Spleen (tissue), 11 donors: ENCODE measurements around the gene AKR1C2. TPM values are rescaled to one million over a fixed set of nuclear protein-coding genes. Genes with fewer than 3 reads are reported as not detected.
"Not testable (repeated sequence)": the region's sequence is repeated elsewhere in the genome, so short reads cannot be mapped to it uniquely, and the experiment has no call there.

Experiments used
- DNase-seq: peaks from one replicate; pipeline ENCODE4 v3.0.0-alpha.2; 2020
- H3K27ac ChIP-seq, 8 donors: fragments of 200-600 bp; sonication (generic) in 7 of 8; 1 replicate in 4 of 8; 2 replicates in 4 of 8; pipeline versions ENCODE4 v1.5.0 to v1.8.0; 2016 to 2021; ENCODE audit warnings: inconsistent platforms in 4 of 8, mild to moderate bottlenecking in 4 of 8, moderate library complexity in 1 of 8
- H3K27me3 ChIP-seq, 7 donors: fragments of 200-600 bp; sonication (generic) in 6 of 7; replicated peaks in 1 of 7; 1 replicate in 4 of 7; 2 replicates in 3 of 7; pipeline versions ENCODE4 v1.5.0 to v1.8.0; 2016 to 2021; ENCODE audit warnings: inconsistent platforms in 3 of 7, mild to moderate bottlenecking in 1 of 7
- H3K36me3 ChIP-seq, 6 donors: fragments of 200-600 bp; sonication (generic) in 5 of 6; 1 replicate in 4 of 6; 2 replicates in 2 of 6; pipeline versions ENCODE4 v1.5.0 to v1.8.0; 2016 to 2021; ENCODE audit warnings: inconsistent platforms in 2 of 6
- H3K4me1 ChIP-seq, 6 donors: fragments of 200-600 bp; sonication (generic) in 5 of 6; 1 replicate in 3 of 6; 2 replicates in 3 of 6; pipeline versions ENCODE4 v1.5.0 to v1.8.0; 2016 to 2021; ENCODE audit warnings: inconsistent platforms in 3 of 6
- H3K4me3 ChIP-seq, 8 donors: fragments of 200-600 bp; sonication (generic) in 7 of 8; 1 replicate in 4 of 8; 2 replicates in 4 of 8; pipeline versions ENCODE4 v1.5.0 to v1.8.0; 2016 to 2021; ENCODE audit warnings: inconsistent platforms in 4 of 8, mild to moderate bottlenecking in 4 of 8, moderate library complexity in 2 of 8
- H3K9me3 ChIP-seq, 8 donors: fragments of 200-600 bp; sonication (generic) in 7 of 8; 1 replicate in 4 of 8; 2 replicates in 4 of 8; pipeline versions ENCODE4 v1.5.0 to v1.8.0; 2016 to 2021; ENCODE audit warnings: inconsistent platforms in 4 of 8
- WGBS, 5 donors: extraction: QIAGEN DNeasy Blood & Tissue Kit in 3 of 5; methylation state at CpG; one replicate each; pipeline versions ENCODE4 v1.1.5 to v1.1.7; 2013 to 2018; 5-methylcytosine and 5-hydroxymethylcytosine counted together
- intact Hi-C: fragments of 100-400 bp; cut with DNase I; formaldehyde crosslinking; loops from one replicate; pipeline ENCODE4 v1.15.0; 2023; ENCODE audit warnings: low total_unique reads
- polyA plus RNA-seq, 3 donors: library from polyadenylated mRNA; stranded (reverse); fragments of 200-250 nt; gene quantifications; one replicate each; pipeline ENCODE4 v1.2.1, GENCODE V29; 2013
- total RNA-seq, 7 donors: library from RNA; depleted of rRNA in 3 of 7; stranded (reverse); fragments of >200 nt in 3 of 7; fragmentation: NEBNext Ultra II Directional in 4 of 7; extraction: Animal tissue kit (Norgen Biotek cat#: 25700) in 4 of 7; gene quantifications; one replicate each; pipeline versions ENCODE4 v1.1.0 to v1.2.1, GENCODE V29; 2016 to 2021
- donor health status: healthy with polysubstance abuse.
- donor health status: DM: no; HTN: no; CAD: no; lungs with moderate emphysema.
- donor health status: DM: no; HTN: no; CAD: no.
- donor health status: Bipolar disorder and iron deficiency.
- donor health status: healthy.
- donor health status: DM: no; HTN: no; CAD: no.
- donor health status: DM: yes; HTN: yes; CAD: no.

AKR1C2 gene
- total and polyA plus RNA-seq, 10 donors, result 0.60 to 3.6 (median 2.1) TPM; not detected in 1

GRCh38 chr10:4970362-4970761 is 33.3 kb downstream of the AKR1C2 start:
- 94 to 100% (median 97%) methylated on average over 2 of the region's 2 CpGs for WGBS, 5 donors

GRCh38 chr10:4969289-4969688 is 34.4 kb downstream of the AKR1C2 start:
- WGBS, 5 donors, result 84 to 96% (median 89%) methylated on average over 3 of the region's 3 CpGs
- H3K36me3 ChIP-seq, DNase-seq, H3K4me3 ChIP-seq, H3K9me3 ChIP-seq, H3K27me3 ChIP-seq, H3K4me1 ChIP-seq, H3K27ac ChIP-seq: not testable (repeated sequence)
- intact Hi-C loops, result loop anchor here (5.0 kb wide), 1 partner anchor 38 kb away; no protein-coding TSS in a partner anchor

More at GRCh38 chr10:4970362-4970761, 33.3 kb downstream of the AKR1C2 start:
- H3K9me3 ChIP-seq, H3K4me3 ChIP-seq, DNase-seq, H3K27ac ChIP-seq, H3K36me3 ChIP-seq, intact Hi-C loops, H3K27me3 ChIP-seq, H3K4me1 ChIP-seq: not testable (repeated sequence)

- intact Hi-C loops, result loop anchor here (5.0 kb wide), 1 partner anchor 40 kb away; no protein-coding TSS in a partner anchor
- H3K27me3 ChIP-seq, H3K36me3 ChIP-seq, H3K9me3 ChIP-seq, H3K27ac ChIP-seq, H3K4me1 ChIP-seq, H3K4me3 ChIP-seq, DNase-seq: not testable (repeated sequence)
- 87 to 97% (median 95%) methylated on average over 3 of the region's 3 CpGs for WGBS, 5 donors
Measured at GRCh38 chr10:4967189-4967588, 36.5 kb downstream of the AKR1C2 start.

GRCh38 chr10:4965763-4966162 is 37.9 kb downstream of the AKR1C2 start:
- not testable (repeated sequence) for H3K27ac ChIP-seq, H3K4me1 ChIP-seq, DNase-seq, H3K27me3 ChIP-seq, H3K4me3 ChIP-seq, H3K36me3 ChIP-seq, H3K9me3 ChIP-seq
- 91 to 99% (median 97%) methylated on average over 4 of the region's 4 CpGs for WGBS, 5 donors
- intact Hi-C loops, result loop anchor here (5.0 kb wide), 1 partner anchor 42 kb away; no protein-coding TSS in a partner anchor

GRCh38 chr10:4963815-4964154 is 39.9 kb downstream of the AKR1C2 start:
- intact Hi-C loops, H3K27me3 ChIP-seq, H3K36me3 ChIP-seq, H3K27ac ChIP-seq, H3K4me3 ChIP-seq, H3K4me1 ChIP-seq, DNase-seq, H3K9me3 ChIP-seq: not testable (repeated sequence)
- 64 to 88% (median 77%) methylated on average over 2 to 4 of the region's 4 CpGs for WGBS, 5 donors

- H3K27me3 ChIP-seq, H3K4me3 ChIP-seq, H3K4me1 ChIP-seq, H3K36me3 ChIP-seq, DNase-seq, H3K9me3 ChIP-seq, intact Hi-C loops, H3K27ac ChIP-seq: not testable (repeated sequence)
- 60 to 71% (median 68%) methylated on average over 6 of the region's 7 CpGs for WGBS, 5 donors
Measured at GRCh38 chr10:4962876-4963814, 40.5 kb downstream of the AKR1C2 start, which contains the start of gene AKR1C1. TSS of gene AKR1C1 (plus strand) at chr10:4963415. CDS start at chr10:4963445, 30 bp downstream.

GRCh38 chr10:4962308-4962707 is 41.3 kb downstream of the AKR1C2 start:
- H3K36me3 ChIP-seq, H3K4me1 ChIP-seq, H3K9me3 ChIP-seq, DNase-seq, intact Hi-C loops, H3K27ac ChIP-seq, H3K27me3 ChIP-seq, H3K4me3 ChIP-seq: not testable (repeated sequence)
- WGBS, 5 donors, result 66 to 80% (median 73%) methylated on average over 1 of the region's 1 CpG

- intact Hi-C loops, H3K9me3 ChIP-seq, H3K36me3 ChIP-seq, H3K27ac ChIP-seq, DNase-seq, H3K27me3 ChIP-seq, H3K4me1 ChIP-seq, H3K4me3 ChIP-seq: not testable (repeated sequence)
- 90 to 97% (median 92%) methylated on average over 11 of the region's 11 CpGs for WGBS, 5 donors
Measured at GRCh38 chr10:4961558-4961957, 42.1 kb downstream of the AKR1C2 start.

GRCh38 chr10:4956955-4957645 is 46.6 kb downstream of the AKR1C2 start:
- H3K4me3 ChIP-seq, H3K4me1 ChIP-seq, H3K27ac ChIP-seq, H3K9me3 ChIP-seq, intact Hi-C loops, H3K27me3 ChIP-seq, DNase-seq, H3K36me3 ChIP-seq: not testable (repeated sequence)
- WGBS, 5 donors, result 81 to 90% (median 88%) methylated on average over 5 of the region's 5 CpGs

- intact Hi-C loops, H3K27me3 ChIP-seq, H3K27ac ChIP-seq, DNase-seq, H3K36me3 ChIP-seq, H3K4me1 ChIP-seq, H3K9me3 ChIP-seq, H3K4me3 ChIP-seq: not testable (repeated sequence)
- 70 to 87% (median 84%) methylated on average over 4 to 6 of the region's 7 CpGs for WGBS, 5 donors
Measured at GRCh38 chr10:4956088-4956487, 47.6 kb downstream of the AKR1C2 start.
